Lower leg skin (tissue), 4 donors: ENCODE data around the gene TRPC4. TPM values are rescaled to one million over a fixed set of nuclear protein-coding genes. Genes with fewer than 3 reads are reported as not detected.

Experiments used
- DNase-seq, 2 donors: peaks; one replicate each; pipeline ENCODE4 v3.0.0-alpha.2; 2019; ENCODE audit warnings: low spot score in 2 of 2
- H3K4me3 ChIP-seq: fragments of 200-600 bp; sonication (generic); 2 replicates; pipeline ENCODE4 v1.5.1; 2017; ENCODE audit warnings: mild to moderate bottlenecking, low read depth; ENCODE audit not compliant: poor library complexity, severe bottlenecking
- POLR2A ChIP-seq, 2 donors: fragments of 450-650 bp; IDR thresholded peaks; one replicate each; pipeline ENCODE4 v1.6.1; 2016 to 2017; ENCODE audit warnings: antibody characterized with exemption in 2 of 2, mild to moderate bottlenecking in 1 of 2, moderate library complexity in 1 of 2
- WGBS, 2 donors: methylation state at CpG; one replicate each; pipeline ENCODE4 v1.1.5; 2018; 5-methylcytosine and 5-hydroxymethylcytosine counted together
- intact Hi-C: fragments of 100-400 bp; cut with DNase I; formaldehyde crosslinking; loops from one replicate; pipeline ENCODE4 v1.15.0; 2023; ENCODE audit warnings: low total_unique reads
- total RNA-seq, 4 donors: library from RNA; depleted of rRNA; stranded (reverse); fragments of >200 nt; gene quantifications; one replicate each; pipeline ENCODE4 v1.1.0, GENCODE V29; 2016
- TF ChIP-seq, protein P1 (sequence below), 3 donors: fragments of 450-650 bp; IDR thresholded peaks; one replicate each; pipeline ENCODE4 v1.5.1; 2016; ENCODE audit warnings: antibody characterized with exemption in 3 of 3, mild to moderate bottlenecking in 3 of 3, moderate library complexity in 2 of 3

Gene TRPC4
- total RNA-seq, 4 donors from 2014 or later = 0.39 TPM; not detected in 3

DNA sequence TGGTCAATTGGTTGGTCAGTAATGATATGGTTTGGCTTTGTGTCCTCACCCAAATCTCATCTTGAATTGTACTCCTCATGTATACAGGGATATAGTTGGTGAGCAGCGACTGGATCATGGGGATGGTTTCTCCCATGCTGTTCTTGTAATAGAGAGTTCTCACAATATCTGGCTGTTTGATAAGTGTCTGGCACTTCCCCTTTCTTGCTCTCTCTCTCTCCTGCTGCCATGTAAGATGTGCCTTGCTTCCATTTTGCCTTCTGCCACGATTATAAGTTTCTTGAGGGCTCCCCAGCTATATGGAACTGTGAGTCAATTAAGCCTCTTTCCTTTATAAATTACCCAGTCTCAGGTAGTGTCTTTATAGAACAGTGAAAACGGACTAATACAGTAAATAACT, 120.7 kb downstream of the TRPC4 start:
- 80 to 83% methylated on average over 3 of the region's 3 CpGs for WGBS, 2 donors
- intact Hi-C loops = no loop called here
- no peak overlapping the region for H3K4me3 ChIP-seq
- TF ChIP-seq, protein P1, sequence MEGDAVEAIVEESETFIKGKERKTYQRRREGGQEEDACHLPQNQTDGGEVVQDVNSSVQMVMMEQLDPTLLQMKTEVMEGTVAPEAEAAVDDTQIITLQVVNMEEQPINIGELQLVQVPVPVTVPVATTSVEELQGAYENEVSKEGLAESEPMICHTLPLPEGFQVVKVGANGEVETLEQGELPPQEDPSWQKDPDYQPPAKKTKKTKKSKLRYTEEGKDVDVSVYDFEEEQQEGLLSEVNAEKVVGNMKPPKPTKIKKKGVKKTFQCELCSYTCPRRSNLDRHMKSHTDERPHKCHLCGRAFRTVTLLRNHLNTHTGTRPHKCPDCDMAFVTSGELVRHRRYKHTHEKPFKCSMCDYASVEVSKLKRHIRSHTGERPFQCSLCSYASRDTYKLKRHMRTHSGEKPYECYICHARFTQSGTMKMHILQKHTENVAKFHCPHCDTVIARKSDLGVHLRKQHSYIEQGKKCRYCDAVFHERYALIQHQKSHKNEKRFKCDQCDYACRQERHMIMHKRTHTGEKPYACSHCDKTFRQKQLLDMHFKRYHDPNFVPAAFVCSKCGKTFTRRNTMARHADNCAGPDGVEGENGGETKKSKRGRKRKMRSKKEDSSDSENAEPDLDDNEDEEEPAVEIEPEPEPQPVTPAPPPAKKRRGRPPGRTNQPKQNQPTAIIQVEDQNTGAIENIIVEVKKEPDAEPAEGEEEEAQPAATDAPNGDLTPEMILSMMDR (IDR thresholded peaks at IDR 0.05) = no peak
- no peak for TF ChIP-seq POLR2A (IDR thresholded peaks at IDR 0.05)
- DNase-seq = no peak

DNA sequence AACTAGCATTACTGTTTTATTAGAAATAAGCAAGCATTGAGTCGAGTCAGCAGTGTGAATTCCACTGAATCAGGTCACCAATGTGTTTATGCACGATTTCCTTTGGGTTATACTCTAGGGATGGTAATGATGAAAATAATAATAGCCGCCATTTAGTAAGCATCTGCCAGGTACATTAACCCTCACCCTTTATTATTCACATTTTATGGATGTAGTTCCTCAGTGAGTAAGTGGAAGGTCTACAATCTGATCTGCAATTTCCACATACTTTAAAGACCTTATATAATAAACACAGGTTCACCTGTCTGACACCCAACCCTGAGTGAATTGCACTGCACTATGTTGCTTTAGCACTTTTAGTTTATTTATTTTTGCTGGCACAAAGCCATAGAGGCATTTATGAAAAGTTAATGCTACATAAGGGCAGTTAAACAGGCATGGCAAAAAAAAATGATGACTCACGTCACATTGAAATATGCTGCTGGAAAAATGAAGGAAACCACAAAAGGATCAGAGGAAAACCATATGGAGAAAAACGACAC, 122.4 kb downstream of the TRPC4 start:
- 50 to 54% methylated on average over 5 of the region's 5 CpGs for WGBS, 2 donors
- DNase-seq = no peak
- no peak overlapping the region for H3K4me3 ChIP-seq
- no peak for TF ChIP-seq POLR2A (IDR thresholded peaks at IDR 0.05)
- TF ChIP-seq, protein P1 (IDR thresholded peaks at IDR 0.05) = no peak
- intact Hi-C loops = no loop called here

DNA sequence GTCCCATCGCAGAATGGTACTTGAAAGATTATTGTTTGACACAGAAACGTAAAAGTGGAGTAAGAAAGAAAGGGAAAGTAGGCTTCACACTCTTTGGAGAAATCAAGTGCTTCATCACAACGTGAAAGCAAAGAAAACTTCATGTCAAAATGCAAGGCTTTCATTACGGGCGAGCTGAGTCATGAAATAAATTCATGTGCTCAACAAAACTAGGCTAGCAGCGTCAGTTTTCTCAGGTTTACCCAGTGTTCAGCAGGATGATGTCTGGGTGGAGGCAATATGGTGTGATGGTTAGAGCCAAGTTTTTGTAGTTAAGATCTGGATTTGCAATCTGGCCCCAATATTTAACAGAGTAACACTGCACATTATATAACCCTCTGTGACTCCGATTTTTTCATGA, 128.0 kb downstream of the TRPC4 start:
- no peak for DNase-seq
- intact Hi-C loops = no loop called here
- 40 to 45% methylated on average over 7 of the region's 7 CpGs for WGBS, 2 donors
- H3K4me3 ChIP-seq = no peak overlapping the region
- TF ChIP-seq, protein P1 (IDR thresholded peaks at IDR 0.05) = no peak
- TF ChIP-seq POLR2A (IDR thresholded peaks at IDR 0.05) = no peak

DNA sequence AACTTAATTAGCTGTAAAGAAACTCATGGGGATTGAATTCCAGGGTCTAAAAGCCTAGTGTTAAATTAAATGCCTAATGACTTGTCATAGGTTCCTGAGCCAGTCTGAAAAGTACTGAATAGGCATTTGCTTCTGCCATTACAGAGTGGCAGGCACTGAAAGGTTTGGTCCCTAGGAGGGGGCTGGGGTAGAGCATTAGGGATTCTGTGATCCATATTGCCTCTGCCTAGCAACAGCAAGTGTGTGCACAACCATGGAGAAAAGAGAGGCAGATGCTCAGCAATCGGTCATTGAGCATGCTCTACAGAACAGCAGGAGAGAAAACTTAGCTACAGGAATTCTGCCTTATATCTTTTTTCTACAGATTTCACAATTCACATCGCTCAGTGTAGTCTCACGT, 133.5 kb downstream of the TRPC4 start:
- TF ChIP-seq POLR2A (IDR thresholded peaks at IDR 0.05) = no peak
- TF ChIP-seq, protein P1 (IDR thresholded peaks at IDR 0.05) = no peak
- no peak overlapping the region for H3K4me3 ChIP-seq
- 89 to 90% methylated on average over 3 of the region's 3 CpGs for WGBS, 2 donors
- no peak for DNase-seq
- intact Hi-C loops = no loop called here

DNA sequence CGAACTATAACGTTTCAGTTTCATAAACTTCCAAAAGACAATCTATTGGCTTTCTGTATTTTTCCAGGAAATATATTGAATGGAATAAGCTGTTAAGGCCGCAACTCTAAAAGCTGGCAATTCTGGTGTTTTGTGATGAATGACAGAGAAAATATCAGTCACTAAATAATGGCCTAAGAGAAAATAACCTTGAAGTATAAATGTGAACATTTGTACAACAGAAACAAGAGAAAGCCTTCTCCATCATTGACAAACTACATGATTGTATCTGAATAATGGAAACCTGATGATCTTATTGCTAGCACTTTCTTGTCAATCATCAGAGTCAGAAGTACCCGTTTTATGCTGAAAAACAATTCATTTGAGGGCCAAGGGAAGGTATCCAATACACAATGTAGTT, 134.3 kb downstream of the TRPC4 start:
- H3K4me3 ChIP-seq = no peak overlapping the region
- 63 to 67% methylated on average over 4 of the region's 4 CpGs for WGBS, 2 donors
- no peak for TF ChIP-seq POLR2A (IDR thresholded peaks at IDR 0.05)
- TF ChIP-seq, protein P1 (IDR thresholded peaks at IDR 0.05) = no peak
- DNase-seq = no peak
- intact Hi-C loops = no loop called here

DNA sequence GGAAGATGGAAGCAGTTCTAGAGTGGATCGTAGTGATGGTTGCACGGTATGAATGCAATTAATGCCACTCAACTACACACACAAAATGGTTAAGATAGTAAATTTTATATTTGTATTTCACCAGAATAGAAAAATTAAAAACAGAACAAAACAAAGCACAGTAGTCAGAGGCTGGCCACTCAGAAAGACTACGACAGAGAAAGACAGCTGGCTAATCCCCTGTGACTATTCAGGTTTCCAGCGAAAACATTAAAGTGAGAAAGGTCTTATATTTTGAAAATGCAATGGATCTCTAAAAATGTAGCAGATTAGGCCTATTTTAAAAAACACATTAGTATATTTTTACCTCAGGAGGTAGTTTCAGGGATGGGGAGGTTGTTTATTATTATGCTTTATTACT, 139.7 kb downstream of the TRPC4 start:
- 79 to 81% methylated on average over 4 of the region's 4 CpGs for WGBS, 2 donors
- no peak for DNase-seq
- intact Hi-C loops = no loop called here
- no peak overlapping the region for H3K4me3 ChIP-seq
- TF ChIP-seq POLR2A (IDR thresholded peaks at IDR 0.05) = no peak
- TF ChIP-seq, protein P1 (IDR thresholded peaks at IDR 0.05) = no peak
